Measurements from ENCODE around the gene MPPED2.

- TF ChIP-seq CTCF (conservative IDR thresholded peaks at IDR 0.05 in 1 of 2, IDR thresholded peaks at IDR 0.05 in 1 of 2; ENCODE audit: extremely low read depth in 1 of 2, insufficient read depth in 1 of 2, low read depth in 1 of 2, low read length in 2 of 2) (no peak), EZH2 (IDR thresholded peaks at IDR 0.05; ENCODE audit: borderline replicate concordance, low read length) (no peak)
Observed at GRCh38 chr11:30487200-30487898, 98.8 kb downstream of the MPPED2 start.

Data from mammary epithelial cell (primary cell).